ENCODE data around the gene PRRG1. TPM values are rescaled to one million over a fixed set of nuclear protein-coding genes. Genes with fewer than 3 reads are reported as not detected.

PRRG1 gene
- total RNA-seq, 1 experiment from 2014 or later = 9.0 TPM

GRCh38 chrX:37361596-37361995, 12.4 kb downstream of the PRRG1 start:
- Histone ChIP-seq H3K23ac (ENCODE audit: insufficient read length, low read depth, low read length) (no peak overlapping the region), H3K27ac (ENCODE audit: insufficient read length, low read depth, low read length) (no peak overlapping the region), H3K4me2 (ENCODE audit: insufficient read depth, insufficient read length, low read length) (no peak overlapping the region), H3K4ac (ENCODE audit: low read depth, low read length) (no peak overlapping the region), H3K79me1 (ENCODE audit: insufficient read depth, low read depth, low read length, poor library complexity, severe bottlenecking) (peaks cover 3% of the 10 kb centered on the region), H2AFZ (ENCODE audit: low read length) (no peak overlapping the region), H2BK120ac (ENCODE audit: low read depth, low read length, poor library complexity, severe bottlenecking) (no peak overlapping the region), H3K18ac (ENCODE audit: insufficient read length, low read depth, low read length) (no peak overlapping the region), H2BK5ac (ENCODE audit: insufficient read length, low read length) (no peak overlapping the region), H3K14ac (ENCODE audit: insufficient read depth, low read length) (no peak overlapping the region), H2BK12ac (ENCODE audit: insufficient read length, low read depth, low read length) (no peak overlapping the region), H2BK20ac (ENCODE audit: low read depth, low read length, poor library complexity, severe bottlenecking) (no peak overlapping the region), H3K79me2 (ENCODE audit: insufficient read depth, low read length) (peaks cover 8% of the 10 kb centered on the region; the same call in 1 of the 2 replicates), H2AK5ac (ENCODE audit: insufficient read length, low read length) (no peak overlapping the region), H4K20me1 (ENCODE audit: control insufficient read depth, insufficient read depth, insufficient read length) (no peaks in the 10 kb centered on the region), H2BK15ac (ENCODE audit: low read depth, low read length) (no peak overlapping the region), H4K8ac (replicated peaks; ENCODE audit: insufficient read length, low read depth, low read length) (no peak overlapping the region), H3K23me2 (ENCODE audit: insufficient read length, low read depth, low read length, poor library complexity, severe bottlenecking) (no peaks in the 10 kb centered on the region), H3K9me3 (ENCODE audit: control insufficient read depth, low read depth, low read length) (no peaks in the 10 kb centered on the region), H3K27me3 (ENCODE audit: insufficient read depth, low read length) (no peaks in the 10 kb centered on the region), H4K91ac (ENCODE audit: insufficient read length, low read depth, low read length) (no peak overlapping the region), H4K5ac (ENCODE audit: insufficient read length, low read depth, low read length) (no peak overlapping the region), H3T11ph (ENCODE audit: low read length) (no peak overlapping the region), H3K4me1 (ENCODE audit: insufficient read depth, low read length) (peaks cover 5% of the 10 kb centered on the region; the same call in 1 of the 2 replicates), H3K56ac (ENCODE audit: insufficient read length, low read depth, low read length) (no peak overlapping the region), H3K9ac (ENCODE audit: extremely low read depth, insufficient read length, low read length) (no peak overlapping the region)
- H3K4me1 Mint-ChIP-seq = peaks cover 10 to 11% of the 10 kb centered on the region in 2 experiments
- H3K4me3 Mint-ChIP-seq = no peak overlapping the region
- WGBS (ENCODE audit: extremely low coverage, insufficient read length, low lambda C conversion rate) = no CpG with 5 or more reads among the region's 2 CpGs
- no peak for TF ChIP-seq CTCF (conservative IDR thresholded peaks at IDR 0.05)
- H3K9me3 Mint-ChIP-seq = peaks cover 53 to 70% of the 10 kb centered on the region in 2 experiments
- no peak overlapping the region; a peak in 1 of 7 replicates for H3K27ac Mint-ChIP-seq
- peaks cover 22 to 25% (median 24%) of the 10 kb centered on the region in 3 experiments for H3K36me3 Mint-ChIP-seq (ENCODE audit: insufficient read depth in 1 of 3, low read depth in 3 of 3)
- H3K27me3 Mint-ChIP-seq (ENCODE audit: low read depth) = no peaks in the 10 kb centered on the region
- DNase-seq = no peak
